H1 (cell line): ENCODE measurements around the gene NEGR1. TPM values are rescaled to one million over a fixed set of nuclear protein-coding genes. Genes with fewer than 3 reads are reported as not detected.

ENCODE experiments used
- CTCF ChIA-PET: fragments of 300-600 bp; sonication (Branson Sonifier 250); formaldehyde crosslinking; loops from one replicate; lab custom pipeline; 2021; ENCODE audit not compliant: partially characterized antibody; lab: Charles Lee
- POLR2A ChIA-PET: fragments of 300-600 bp; sonication (Branson Sonifier 250); formaldehyde crosslinking; loops from one replicate; lab custom pipeline; 2021; ENCODE audit warnings: inconsistent platforms; ENCODE audit not compliant: partially characterized antibody; lab: Charles Lee
- DNase-seq, 2 experiments: peaks; one replicate each; pipeline versions ENCODE4 v3.0.0 to v3.0.0-alpha.2; 2010 to 2022; ENCODE audit warnings: low spot score in 2 of 2, low read depth in 1 of 2, mixed read lengths in 1 of 2
- FAIRE-seq: peaks from 2 replicates; lab custom pipeline; 2011; peaks lifted over from hg19 to GRCh38; lab: Jason Lieb, UNC
- H2AFZ ChIP-seq: 2 replicates; pipeline ENCODE4 v1.8.1; 2012; ENCODE audit warnings: low read length, inconsistent platforms
- H2AK5ac ChIP-seq: 2 replicates; pipeline ENCODE4 v1.6.1; 2013; ENCODE audit warnings: low read depth, low read length
- H2BK120ac ChIP-seq: replicated peaks from 2 replicates; pipeline ENCODE3; 2013; ENCODE audit warnings: low read depth, low read length, inconsistent platforms
- H2BK12ac ChIP-seq: 2 replicates; pipeline ENCODE4 v1.6.1; 2013; ENCODE audit warnings: low read depth, low read length
- H2BK15ac ChIP-seq: 2 replicates; pipeline ENCODE4 v1.6.1; 2013; ENCODE audit warnings: low read length
- H2BK20ac ChIP-seq: 2 replicates; pipeline ENCODE4 v1.6.1; 2013; ENCODE audit warnings: low read length
- H2BK5ac ChIP-seq: 2 replicates; pipeline ENCODE4 v1.6.1; 2013; ENCODE audit warnings: low read depth, low read length
- H3K14ac ChIP-seq: 2 replicates; pipeline ENCODE4 v1.6.1; 2013; ENCODE audit warnings: inconsistent platforms; ENCODE audit not compliant: insufficient read length
- H3K18ac ChIP-seq: 2 replicates; pipeline ENCODE4 v1.6.1; 2013; ENCODE audit warnings: low read length; ENCODE audit errors: extremely low read depth
- H3K23ac ChIP-seq: 2 replicates; pipeline ENCODE4 v1.6.1; 2013; ENCODE audit warnings: inconsistent platforms; ENCODE audit not compliant: insufficient read length
- H3K23me2 ChIP-seq: 2 replicates; pipeline ENCODE4 v1.6.1; 2013; ENCODE audit warnings: low read depth, low read length
- H3K27ac ChIP-seq: 2 replicates; pipeline ENCODE4 v1.6.1; 2011; ENCODE audit warnings: low read depth, low read length, inconsistent platforms
- H3K27me3 ChIP-seq, 4 experiments: replicated peaks in 1 of 4; 1 replicate in 1 of 4; 2 replicates in 3 of 4; pipeline versions ENCODE4 v1.6.1 to v1.8.1; 2011 to 2013; ENCODE audit warnings: low read length in 3 of 4, mild to moderate bottlenecking in 3 of 4, inconsistent platforms in 2 of 4, mixed read lengths in 2 of 4, moderate library complexity in 1 of 4; ENCODE audit not compliant: control insufficient read depth in 3 of 4, insufficient read depth in 3 of 4; ENCODE audit errors: extremely low read depth in 1 of 4
- H3K36me3 ChIP-seq, 4 experiments: 2 replicates each; pipeline versions ENCODE4 v1.6.1 to v1.8.1; 2011 to 2013; ENCODE audit warnings: mild to moderate bottlenecking in 4 of 4, low read length in 3 of 4, moderate library complexity in 2 of 4, control low read depth in 1 of 4, inconsistent platforms in 1 of 4; ENCODE audit not compliant: insufficient read depth in 4 of 4, control insufficient read depth in 2 of 4
- H3K4ac ChIP-seq: replicated peaks from 2 replicates; pipeline ENCODE3; 2013; ENCODE audit warnings: low read length, low read depth, mixed read lengths, inconsistent platforms; ENCODE audit not compliant: insufficient read length
- H3K4me1 ChIP-seq, 4 experiments: replicated peaks in 1 of 4; 1 replicate in 1 of 4; 2 replicates in 3 of 4; pipeline versions ENCODE4 v1.6.1 to v1.8.1; 2011 to 2013; ENCODE audit warnings: low read length in 3 of 4, inconsistent platforms in 2 of 4, mixed read lengths in 1 of 4; ENCODE audit not compliant: insufficient read depth in 4 of 4, control insufficient read depth in 3 of 4
- H3K4me2 ChIP-seq, 2 experiments: 2 replicates each; pipeline versions ENCODE4 v1.6.1 to v1.8.1; 2011 to 2013; ENCODE audit warnings: low read depth in 2 of 2, low read length in 2 of 2, control low read depth in 1 of 2, inconsistent platforms in 1 of 2, mild to moderate bottlenecking in 1 of 2; ENCODE audit not compliant: insufficient read depth in 1 of 2
- H3K4me3 ChIP-seq, 4 experiments: fragments of 200-600, 300-600 bp in 1 of 4; sonication (generic), shearing (Covaris generic), sonication (Bioruptor Twin) in 1 of 4; 2 replicates each; pipeline versions ENCODE4 v1.5.1 to v1.8.1; 2011 to 2016; ENCODE audit warnings: low read length in 4 of 4, low read depth in 3 of 4, control low read depth in 2 of 4, inconsistent platforms in 2 of 4, mild to moderate bottlenecking in 2 of 4, mixed read lengths in 1 of 4, moderate library complexity in 1 of 4; ENCODE audit not compliant: insufficient read depth in 2 of 4; ENCODE audit errors: extremely low read depth in 1 of 4
- H3K56ac ChIP-seq: replicated peaks from 2 replicates; pipeline ENCODE3; 2013; ENCODE audit warnings: low read depth, mild to moderate bottlenecking, mixed read lengths, low read length, inconsistent platforms; ENCODE audit not compliant: insufficient read length
- H3K79me1 ChIP-seq: 2 replicates; pipeline ENCODE4 v1.6.1; 2013; ENCODE audit warnings: low read depth, low read length, control low read depth
- H3K79me2 ChIP-seq, 2 experiments: 2 replicates each; pipeline versions ENCODE4 v1.6.1 to v1.8.1; 2012 to 2013; ENCODE audit warnings: low read length in 2 of 2, mild to moderate bottlenecking in 2 of 2, inconsistent platforms in 1 of 2; ENCODE audit not compliant: insufficient read depth in 2 of 2, control insufficient read depth in 1 of 2
- H3K9ac ChIP-seq, 4 experiments: replicated peaks in 1 of 4; 1 replicate in 1 of 4; 2 replicates in 3 of 4; pipeline versions ENCODE4 v1.6.1 to v1.8.1; 2011 to 2013; ENCODE audit warnings: low read depth in 3 of 4, low read length in 3 of 4, control low read depth in 2 of 4, mild to moderate bottlenecking in 2 of 4, moderate library complexity in 2 of 4, inconsistent platforms in 1 of 4; ENCODE audit errors: extremely low read depth in 1 of 4
- H3K9me3 ChIP-seq, 2 experiments: 2 replicates each; pipeline versions ENCODE4 v1.6.1 to v1.8.1; 2012 to 2013; ENCODE audit warnings: mild to moderate bottlenecking in 2 of 2, moderate library complexity in 2 of 2, control low read depth in 1 of 2, inconsistent platforms in 1 of 2, low read depth in 1 of 2, low read length in 1 of 2, mixed read lengths in 1 of 2; ENCODE audit not compliant: insufficient read depth in 2 of 2
- H4K20me1 ChIP-seq, 2 experiments: replicated peaks in 1 of 2; 2 replicates each; pipeline versions ENCODE3 to v1.8.1; 2011 to 2013; ENCODE audit warnings: inconsistent platforms in 2 of 2, low read length in 2 of 2, mild to moderate bottlenecking in 1 of 2; ENCODE audit not compliant: insufficient read depth in 2 of 2, control insufficient read depth in 1 of 2
- H4K5ac ChIP-seq: 2 replicates; pipeline ENCODE4 v1.6.1; 2013; ENCODE audit warnings: low read length, low read depth, mixed read lengths, inconsistent platforms; ENCODE audit not compliant: insufficient read length
- H4K8ac ChIP-seq: 2 replicates; pipeline ENCODE4 v1.8.0; 2013; ENCODE audit warnings: mild to moderate bottlenecking, moderate library complexity, low read length, inconsistent platforms; ENCODE audit not compliant: insufficient read depth; ENCODE audit errors: extremely low read depth
- H4K91ac ChIP-seq: replicated peaks from 2 replicates; pipeline ENCODE3; 2013; ENCODE audit warnings: low read length, mixed read lengths, inconsistent platforms; ENCODE audit not compliant: insufficient read length
- BCL11A ChIP-seq, 2 experiments: IDR thresholded peaks; one replicate each; pipeline ENCODE4 v1.6.1; 2011; ENCODE audit warnings: low read depth in 2 of 2, low read length in 2 of 2, mild to moderate bottlenecking in 2 of 2
- MAX ChIP-seq: IDR thresholded peaks from 2 replicates; pipeline ENCODE4 v1.6.1; 2012; ENCODE audit warnings: inconsistent platforms
- RFX5 ChIP-seq: IDR thresholded peaks from 2 replicates; pipeline ENCODE4 v1.6.1; 2011; ENCODE audit warnings: low read depth, low read length, improper control_type of control experiment, borderline replicate concordance
- SP2 ChIP-seq: IDR thresholded peaks from 2 replicates; pipeline ENCODE4 v1.6.1; 2012; ENCODE audit warnings: mild to moderate bottlenecking, low read length, inconsistent platforms
- TEAD4 ChIP-seq: IDR thresholded peaks from 2 replicates; pipeline ENCODE4 v1.6.1; 2012; ENCODE audit warnings: low read depth, low read length, inconsistent platforms, mixed read lengths
- USF2 ChIP-seq: IDR thresholded peaks from 2 replicates; pipeline ENCODE4 v1.6.1; 2011; ENCODE audit warnings: low read length, improper control_type of control experiment
- WGBS, 2 experiments: shearing (Covaris generic) in 1 of 2; methylation state at CpG; one replicate each; pipeline versions ENCODE4 v1.1.6 to v1.1.7; 2013 to 2015; ENCODE audit warnings: low lambda C conversion rate in 2 of 2, mixed read lengths in 2 of 2, inconsistent platforms in 1 of 2, low coverage in 1 of 2, missing lambda C conversion rate in 1 of 2; ENCODE audit not compliant: insufficient replicate concordance in 2 of 2, insufficient coverage in 1 of 2, insufficient read length in 1 of 2; ENCODE audit errors: extremely low coverage in 1 of 2, missing lambda C conversion rate in 1 of 2; 5-methylcytosine and 5-hydroxymethylcytosine counted together
- polyA plus RNA-seq, 7 experiments: library from polyadenylated mRNA; depleted of rRNA in 3 of 7; stranded (reverse) in 5 of 7; unstranded in 2 of 7; fragments of >200 nt in 5 of 7; fragments of 200-250 nt in 2 of 7; gene quantifications; 1 replicate in 5 of 7; 2 replicates in 1 of 7; 4 replicates in 1 of 7; pipeline versions ENCODE4 v1.2.1 to v1.2.3, GENCODE V29; 2011 to 2013; ENCODE audit warnings: missing spikeins in 2 of 7, mixed read lengths in 2 of 7
- total RNA-seq: library from RNA; stranded (reverse); fragmentation: NEBNext Ultra II Directional; extraction: Animal tissue kit (Norgen Biotek cat#: 25700); gene quantifications from 2 replicates; pipeline ENCODE4 v1.2.1, GENCODE V29; 2021

Gene NEGR1
- total and polyA plus RNA-seq, 2 of the 8 experiments (the other 6 are each of a cell fraction or from before 2014, with no cell fraction given) = 0.71 to 1.3 TPM

GRCh38 chr1:72286401-72286800, 4.1 kb upstream of the NEGR1 start:
- H2BK120ac ChIP-seq = no peak overlapping the region
- no peak overlapping the region for H4K91ac ChIP-seq
- peaks cover 20% of the 10 kb centered on the region for H3K23me2 ChIP-seq
- ChIA-PET CTCF (interaction anchor here (0.8 to 2.1 kb wide), 3 partner anchors 9 to 272 kb away, joined by 3 to 8 read pairs (median 4); no protein-coding TSS in a partner anchor), POLR2A (no interaction called here)
- H3K27ac ChIP-seq = no peak overlapping the region
- no peak overlapping the region for H3K18ac ChIP-seq
- H2BK20ac ChIP-seq = no peak overlapping the region
- H4K5ac ChIP-seq = no peak overlapping the region
- H2BK15ac ChIP-seq = no peak overlapping the region
- peaks cover 0 to 6% (median under 1%) of the 10 kb centered on the region in 4 experiments; a peak in 2 of 7 replicates for H3K4me1 ChIP-seq
- no peaks in the 10 kb centered on the region for H4K20me1 ChIP-seq
- H3K9ac ChIP-seq = no peak overlapping the region
- no peak overlapping the region for H2AK5ac ChIP-seq
- no peak overlapping the region for H3K23ac ChIP-seq
- no peak overlapping the region for H2BK12ac ChIP-seq
- no peaks in the 10 kb centered on the region for H3K79me1 ChIP-seq
- peaks cover 0 to 20% (median under 1%) of the 10 kb centered on the region in 4 experiments; a peak in 3 of 7 replicates for H3K27me3 ChIP-seq
- H3K4me2 ChIP-seq = no peak overlapping the region
- H3K14ac ChIP-seq = no peak overlapping the region
- H3K4ac ChIP-seq = no peak overlapping the region
- H3K36me3 ChIP-seq = no peaks in the 10 kb centered on the region
- no peaks in the 10 kb centered on the region for H3K9me3 ChIP-seq
- peaks cover 0 to 2% of the 10 kb centered on the region in 2 experiments; a peak in 1 of 4 replicates for H3K79me2 ChIP-seq
- DNase-seq = no peak
- 89% methylated on average over 4 of the region's 4 CpGs; no CpG with 5 or more reads in 1 of the 2 experiments for WGBS, 2 experiments
- no peak for FAIRE-seq
- H4K8ac ChIP-seq = no peak overlapping the region
- H3K56ac ChIP-seq = no peak overlapping the region
- H2BK5ac ChIP-seq = no peak overlapping the region
- H3K4me3 ChIP-seq = no peak overlapping the region
- no peak overlapping the region for H2AFZ ChIP-seq
- TF ChIP-seq TEAD4 (no peak), RFX5 (no peak), MAX (no peak), USF2 (no peak), BCL11A (IDR thresholded peaks at IDR 0.05; ENCODE audit: low read depth in 2 of 2, low read length in 2 of 2) (no peak), SP2 (no peak)
